Measurements from ENCODE around the gene BRIP1. TPM values are rescaled to one million over a fixed set of nuclear protein-coding genes. Genes with fewer than 3 reads are reported as not detected.

BRIP1 gene
- polyA plus RNA-seq, 2 of the 4 experiments (the other 2 are of a cell fraction): 8.0 to 11.5 TPM

GRCh38 chr17:61816538-61816937 lies 46.8 kb downstream of the BRIP1 start:
- no peaks in the 10 kb centered on the region for H3K4me1 ChIP-seq
- no peak for FAIRE-seq
- ChIA-PET CTCF (interaction anchor here (1.5 kb wide), 1 partner anchor 20 kb away, joined by 4 read pairs; no protein-coding TSS in a partner anchor), POLR2A (no interaction called here)
- WGBS (ENCODE audit: missing lambda C conversion rate): 81% methylated on average over 4 of the region's 4 CpGs
- no peak for TF ChIP-seq POLR2AphosphoS2 (conservative IDR thresholded peaks at IDR 0.05; ENCODE audit: low read length)
- no peak for TF ChIP-seq ZSCAN20 (CRISPR knock-in tag; IDR thresholded peaks at IDR 0.05)
- no peak overlapping the region for H3K27ac ChIP-seq
- H3K4me2 ChIP-seq: no peak overlapping the region
- no peaks in the 10 kb centered on the region for H3K9me3 ChIP-seq
- H3K4me3 ChIP-seq: no peak overlapping the region
- no peak for DNase-seq (ENCODE audit: low read depth in 1 of 2, low spot score in 1 of 2)
- no peak for ATAC-seq

- POLR2A ChIA-PET: no interaction called here
- no peak overlapping the region for H3K27ac ChIP-seq
- CTCF ChIA-PET: interaction anchor here (0.9 to 1.5 kb wide), 3 partner anchors 17 to 265 kb away, joined by 3 to 7 read pairs (median 4); no protein-coding TSS in a partner anchor
These were observed 47.3 kb downstream of the BRIP1 start for GRCh38 chr17:61815863-61816503.

GRCh38 chr17:61814485-61814884 lies 48.8 kb downstream of the BRIP1 start:
- no peak for DNase-seq (ENCODE audit: low read depth in 1 of 2, low spot score in 1 of 2)
- Histone ChIP-seq H3K9me3 (no peaks in the 10 kb centered on the region), H3K4me3 (no peak overlapping the region), H3K27ac (no peak overlapping the region), H3K4me2 (no peak overlapping the region), H3K4me1 (no peaks in the 10 kb centered on the region)
- ATAC-seq: no peak
- CTCF ChIA-PET: interaction anchor here (0.6 to 2.1 kb wide), 4 partner anchors 19 to 402 kb away, joined by 3 to 6 read pairs (median 4); no protein-coding TSS in a partner anchor
- WGBS (ENCODE audit: missing lambda C conversion rate): 95% methylated on average over 1 of the region's 1 CpG
- TF ChIP-seq EHF (CRISPR knock-in tag; IDR thresholded peaks at IDR 0.05) (no peak), RAD21 (conservative IDR thresholded peaks at IDR 0.05 in 1 of 2, IDR thresholded peaks at IDR 0.05 in 1 of 2) (no peak), HOXB13 (CRISPR knock-in tag; IDR thresholded peaks at IDR 0.05; ENCODE audit: low read depth) (no peak), RARB (CRISPR knock-in tag; IDR thresholded peaks at IDR 0.05) (no peak), REST (IDR thresholded peaks at IDR 0.05) (no peak), MYC (IDR thresholded peaks at IDR 0.05; ENCODE audit: borderline replicate concordance, low read length) (no peak), CBX8 (IDR thresholded peaks at IDR 0.05) (no peak), CTCF (IDR thresholded peaks at IDR 0.05) (no peak), USF2 (IDR thresholded peaks at IDR 0.05) (no peak), MAX (IDR thresholded peaks at IDR 0.05) (no peak), KDM1A (IDR thresholded peaks at IDR 0.05; ENCODE audit: low read depth) (no peak), SREBF2 (IDR thresholded peaks at IDR 0.05) (no peak), TFCP2L1 (CRISPR knock-in tag; IDR thresholded peaks at IDR 0.05) (no peak), JUN (IDR thresholded peaks at IDR 0.05) (no peak), EP300 (IDR thresholded peaks at IDR 0.05) (no peak)
- POLR2A ChIA-PET: no interaction called here
- no peak for FAIRE-seq

More at GRCh38 chr17:61815863-61816503, 47.3 kb downstream of the BRIP1 start:
- Histone ChIP-seq H3K4me3 (no peak overlapping the region), H3K9me3 (no peaks in the 10 kb centered on the region), H3K4me2 (no peak overlapping the region), H3K4me1 (no peaks in the 10 kb centered on the region)
- WGBS (ENCODE audit: missing lambda C conversion rate): 61% methylated on average over 5 of the region's 5 CpGs
- ATAC-seq (0 out of 6 replicates have a peak, but pooled peaks of 1 of the 2 experiments have one; percentile 30), DNase-seq (ENCODE audit: low read depth in 1 of 2, low spot score in 1 of 2) (no peak), FAIRE-seq (no peak)
- TF ChIP-seq NPAS2 (CRISPR knock-in tag; IDR thresholded peaks at IDR 0.05; ENCODE audit: borderline replicate concordance) (no peak), CHD2 (IDR thresholded peaks at IDR 0.05; ENCODE audit: low read length, partially characterized antibody) (no peak), BCL3 (IDR thresholded peaks at IDR 0.05) (no peak), HES2 (IDR thresholded peaks at IDR 0.05) (no peak), EHMT2 (IDR thresholded peaks at IDR 0.05; ENCODE audit: low read depth) (no peak), SREBF2 (IDR thresholded peaks at IDR 0.05) (no peak)
